GM21576 (cell line): ENCODE results near the gene RERE.
"Not testable (repeated sequence)": the region's sequence is repeated elsewhere in the genome, so short reads cannot be mapped to it uniquely, and the experiment has no call there.

Experiments
- ATAC-seq: cut with Tn5 transposase; IDR thresholded peaks from one replicate; pipeline ENCODE4 v1.9.1; 2021; ENCODE audit warnings: mild to moderate bottlenecking, moderate library complexity; ENCODE audit not compliant: unreplicated experiment

Gene RERE

DNA sequence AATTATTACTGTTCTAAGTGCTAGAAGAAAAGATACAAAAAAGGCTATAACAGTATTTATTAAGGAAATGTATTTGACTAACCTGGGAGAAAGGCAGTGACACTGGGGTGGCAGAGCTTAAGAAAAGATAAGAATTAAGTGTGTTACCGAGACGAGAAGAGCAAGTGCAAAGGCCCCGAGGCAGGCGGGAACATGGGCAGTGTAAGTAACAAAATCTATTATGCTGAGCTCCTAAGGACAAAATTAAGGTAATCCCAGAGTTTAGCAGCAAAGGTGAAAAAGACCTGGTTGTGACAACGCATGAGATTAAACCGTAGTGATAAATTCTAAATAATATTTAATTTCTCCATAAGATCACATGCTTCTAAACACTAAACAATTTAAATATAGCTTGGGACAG, 167.6 kb downstream of the RERE start:
- no peak for ATAC-seq

- no peak for ATAC-seq
Observed at GRCh38 chr1:8649027-8649426, 168.4 kb downstream of the RERE start.

DNA sequence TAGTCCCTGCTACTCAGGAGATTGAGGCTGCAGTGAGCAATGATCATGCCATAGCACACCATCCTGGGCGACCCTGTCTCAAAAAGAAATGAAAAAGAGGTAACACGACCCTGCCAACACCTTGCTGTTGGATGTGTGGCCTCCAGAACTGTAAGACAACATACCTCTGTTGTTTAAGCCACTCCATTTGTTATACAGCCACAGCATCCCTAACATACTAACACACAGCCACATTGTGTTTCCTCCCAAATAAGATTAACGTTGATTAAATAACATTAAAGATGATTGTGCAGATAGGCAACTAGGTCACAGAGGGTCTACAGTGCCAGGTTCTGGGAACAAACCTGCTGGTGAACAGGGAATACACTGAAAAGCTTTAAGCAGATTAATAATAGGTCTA, 170.4 kb downstream of the RERE start:
- ATAC-seq, result no peak

- no peak for ATAC-seq
Observed at GRCh38 chr1:8646189-8646588, 171.3 kb downstream of the RERE start.

GRCh38 chr1:8643542-8644536, 173.6 kb downstream of the RERE start:
- peak; percentile 92 for ATAC-seq

DNA sequence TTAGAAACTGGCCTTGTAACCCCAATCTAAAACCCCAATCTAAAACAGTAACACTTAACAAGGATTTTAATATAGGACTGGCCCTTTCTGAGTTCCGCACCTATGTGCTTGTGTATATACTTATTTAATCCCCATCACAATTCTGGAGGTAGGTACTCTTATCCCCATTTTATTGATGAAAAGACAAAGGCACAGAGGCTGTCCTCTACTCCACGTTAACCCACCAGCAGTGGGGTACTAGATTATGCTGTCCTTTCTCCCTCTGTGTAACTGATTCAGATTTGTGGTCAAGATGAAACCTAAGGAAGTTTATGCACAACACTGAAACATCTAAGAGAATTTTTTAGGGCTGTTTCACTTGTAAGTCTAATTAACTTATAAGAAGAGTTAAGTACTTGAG, 175.3 kb downstream of the RERE start:
- no peak for ATAC-seq

DNA sequence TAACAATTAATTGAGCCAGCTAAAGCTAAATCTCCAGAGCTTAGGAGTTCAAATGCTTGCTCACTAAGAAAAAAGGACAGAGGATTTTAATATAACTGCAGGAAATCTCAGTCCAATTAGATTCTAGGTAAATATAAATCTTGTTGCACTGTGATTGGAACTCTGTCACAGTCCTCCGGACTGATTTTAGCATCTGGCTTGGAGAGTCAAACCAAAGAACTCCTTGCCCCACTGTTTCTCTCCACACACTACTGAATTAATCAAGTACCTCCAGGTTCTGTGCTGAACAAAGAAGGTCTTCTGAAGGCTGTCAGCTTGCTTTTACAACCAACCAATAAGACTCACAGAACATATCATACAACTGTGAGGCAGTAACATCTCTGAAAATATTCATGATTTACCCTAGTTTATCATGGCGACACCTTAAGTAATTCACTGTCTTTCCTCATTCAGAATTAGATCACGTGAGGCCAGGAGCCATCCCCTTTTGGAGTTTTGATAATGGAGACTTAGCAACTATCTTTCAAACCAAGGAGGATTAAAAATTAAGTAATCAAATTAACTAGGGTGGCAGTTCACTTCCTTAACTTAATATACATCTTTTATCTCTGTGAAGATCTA, 176.0 kb downstream of the RERE start:
- no peak for ATAC-seq

DNA sequence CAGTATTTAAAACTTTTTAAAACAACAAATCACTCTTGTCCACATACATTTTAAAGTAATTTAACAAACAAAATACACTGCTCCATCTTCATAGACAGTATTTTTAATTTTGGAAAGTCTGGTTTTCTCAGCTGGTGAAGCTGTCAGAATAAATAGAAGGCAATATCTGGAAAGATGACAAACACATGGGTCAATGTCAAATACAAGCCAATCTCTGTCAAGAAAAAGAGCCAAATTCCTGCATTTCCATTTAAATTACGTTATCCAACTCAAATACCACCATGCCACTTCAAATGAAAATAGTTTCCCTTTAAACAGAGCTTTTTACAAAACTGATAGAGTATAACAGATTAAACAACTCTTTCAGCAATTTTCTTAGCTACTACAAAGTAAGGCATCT, 176.5 kb downstream of the RERE start:
- no peak for ATAC-seq

DNA sequence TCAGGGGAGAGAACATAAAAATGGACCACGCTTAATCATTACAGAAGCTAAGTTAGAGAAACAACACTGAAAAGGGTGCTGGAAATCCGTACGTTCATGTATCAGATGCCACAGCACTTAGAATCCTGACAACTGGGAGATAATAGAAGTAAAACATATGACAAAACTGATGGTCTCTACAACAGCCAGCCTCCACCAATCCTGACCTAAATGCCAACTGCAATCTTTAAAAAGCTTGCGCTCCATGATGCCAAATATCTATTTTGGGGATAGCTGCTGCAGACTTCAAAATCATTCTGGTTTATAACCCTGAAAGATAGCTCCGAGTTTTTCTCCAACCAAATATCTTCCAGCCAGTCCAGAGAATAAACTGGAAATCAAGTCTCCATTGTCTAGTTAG, 178.3 kb downstream of the RERE start:
- ATAC-seq, result no peak

DNA sequence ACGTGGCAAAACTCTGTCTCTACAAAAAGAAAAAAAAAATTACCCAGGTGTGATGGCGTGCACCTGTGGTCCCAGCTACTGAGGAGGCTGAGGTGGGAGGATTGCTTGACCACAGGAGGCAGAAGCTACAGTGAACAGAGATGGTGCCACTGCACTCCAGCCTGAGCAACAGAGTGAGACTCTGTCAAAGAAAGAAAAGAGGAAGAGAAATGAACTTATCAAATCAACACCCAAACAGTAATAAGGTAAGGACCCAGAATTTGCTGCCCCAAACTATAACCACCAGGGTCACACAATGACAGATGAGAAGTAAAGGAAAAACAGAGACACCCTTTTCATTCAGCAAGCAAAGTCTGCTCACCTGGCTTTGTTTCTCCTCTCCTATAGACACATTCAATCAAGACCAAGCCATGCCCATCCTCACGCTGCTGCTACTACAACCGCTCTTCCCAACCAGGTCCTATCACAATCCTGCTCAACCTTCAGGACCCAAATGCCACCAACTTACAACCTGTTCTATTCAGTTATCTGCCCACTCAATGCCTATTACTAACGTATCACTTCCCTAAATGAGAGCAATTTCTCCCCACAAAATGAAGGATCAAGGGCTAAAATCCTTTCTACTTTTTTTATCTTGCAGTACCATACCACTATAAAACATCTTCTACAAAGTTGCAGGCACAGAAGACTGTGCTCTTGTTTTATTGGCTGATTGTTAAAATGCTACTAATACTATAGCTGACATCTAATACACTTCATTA, 183.5 kb downstream of the RERE start:
- ATAC-seq, result no peak

DNA sequence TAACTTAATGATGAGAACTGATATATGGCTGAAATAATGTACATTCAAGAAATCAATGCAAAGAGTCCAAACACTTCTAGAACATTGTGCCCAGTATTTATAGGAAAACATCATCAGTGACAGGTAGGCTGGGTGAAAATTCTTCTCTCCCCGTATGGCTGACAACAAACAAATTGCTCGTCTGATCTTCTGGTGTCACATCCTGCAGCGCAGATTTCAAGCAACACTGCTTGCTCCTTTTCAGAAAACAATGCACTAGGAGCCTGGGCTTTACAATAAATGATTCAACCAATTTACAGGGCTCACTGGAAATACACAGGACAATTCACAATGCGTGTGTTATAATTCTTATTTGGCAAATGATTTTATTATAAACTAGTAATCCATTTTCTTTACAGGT, 185.3 kb downstream of the RERE start:
- no peak for ATAC-seq

GRCh38 chr1:8631163-8631562, 186.3 kb downstream of the RERE start:
- ATAC-seq, result no peak

GRCh38 chr1:8629241-8630091, 188.0 kb downstream of the RERE start:
- peak; percentile 63 for ATAC-seq

GRCh38 chr1:8628606-8629005, 188.8 kb downstream of the RERE start:
- no peak for ATAC-seq

GRCh38 chr1:8627728-8628127, 189.7 kb downstream of the RERE start:
- no peak for ATAC-seq

- no peak for ATAC-seq
Observed at GRCh38 chr1:8625981-8626898, 191.2 kb downstream of the RERE start.

GRCh38 chr1:8625491-8625890, 191.9 kb downstream of the RERE start:
- ATAC-seq, result no peak

- ATAC-seq, result peak; percentile 55
Observed at GRCh38 chr1:8623651-8624192, 193.7 kb downstream of the RERE start.

DNA sequence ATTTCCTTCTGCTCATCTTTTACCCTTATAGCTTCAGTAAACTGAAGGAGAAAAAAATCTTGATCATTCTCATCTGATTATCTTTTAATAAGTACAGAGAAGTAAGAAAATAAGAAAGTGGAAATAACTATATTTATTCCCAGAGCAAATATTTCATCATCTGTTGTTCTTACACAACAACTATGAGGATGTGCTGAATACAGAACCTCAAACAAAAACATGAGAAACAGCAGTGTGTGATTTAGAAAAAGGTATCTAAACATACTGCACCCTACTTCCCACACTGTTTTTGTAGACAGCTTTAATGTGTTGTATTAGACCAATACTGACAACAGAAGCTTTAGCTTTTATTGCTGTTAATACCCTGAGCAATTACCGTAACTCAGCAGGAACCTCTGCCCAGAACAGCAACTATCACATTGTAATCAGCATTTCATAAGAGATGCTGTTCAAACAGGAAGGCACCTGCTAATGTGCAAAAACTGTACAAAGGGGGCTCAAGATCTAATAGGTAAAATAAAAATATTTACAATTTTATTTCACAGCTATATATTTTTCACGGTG, 195.6 kb downstream of the RERE start:
- ATAC-seq, result not testable (repeated sequence)
